ENCODE measurements around the gene CCM2L.

CCM2L gene

GRCh38 chr20:32010101-32010500, at the start of gene CCM2L:
TSS of gene CCM2L (plus strand) at chr20:32010438. CDS start at chr20:32010455, 17 bp downstream.
- DNase-seq: no peak

- DNase-seq: no peak
These were observed 47.5 kb upstream of the CCM2L start for GRCh38 chr20:31962761-31963160.

GRCh38 chr20:31963889-31964288, 46.3 kb upstream of the CCM2L start:
- DNase-seq: no peak

- no peak for DNase-seq
These were observed 43.1 kb upstream of the CCM2L start for GRCh38 chr20:31966991-31967655.

GRCh38 chr20:31967830-31968249, 42.4 kb upstream of the CCM2L start, which contains the start of gene XKR7:
TSS of gene XKR7 (plus strand) at chr20:31968151. CDS start at chr20:31968176, 25 bp downstream.
- peak in 14 of 56 donors; percentile 2 to 50 (median 20) for DNase-seq

GRCh38 chr20:31968291-31969126, 41.7 kb upstream of the CCM2L start:
- DNase-seq: peak in 48 of 56 donors; percentile 1 to 70 (median 34)

- peak in 1 of 56 donors; percentile 3 for DNase-seq
These were observed 40.2 kb upstream of the CCM2L start for GRCh38 chr20:31969991-31970390.

- DNase-seq: no peak
These were observed 37.7 kb upstream of the CCM2L start for GRCh38 chr20:31972471-31973021.

GRCh38 chr20:31974296-31974695, 35.9 kb upstream of the CCM2L start:
- no peak for DNase-seq

- no peak for DNase-seq
These were observed 35.2 kb upstream of the CCM2L start for GRCh38 chr20:31974951-31975487.

GRCh38 chr20:31975874-31976273, 34.4 kb upstream of the CCM2L start:
- no peak for DNase-seq

GRCh38 chr20:31977080-31977479, 33.2 kb upstream of the CCM2L start:
- DNase-seq: no peak

GRCh38 chr20:31979713-31980426, 30.4 kb upstream of the CCM2L start:
- DNase-seq: no peak

- DNase-seq: no peak
These were observed 28.5 kb upstream of the CCM2L start for GRCh38 chr20:31981784-31982183.

- no peak for DNase-seq
These were observed 25.2 kb upstream of the CCM2L start for GRCh38 chr20:31984981-31985471.

GRCh38 chr20:31987744-31988143, 22.5 kb upstream of the CCM2L start:
- DNase-seq: peak in 1 of 56 donors; percentile 1

GRCh38 chr20:31988430-31989015, 21.7 kb upstream of the CCM2L start:
- DNase-seq: no peak

GRCh38 chr20:31989030-31989645, 21.1 kb upstream of the CCM2L start:
- no peak for DNase-seq

GRCh38 chr20:31990641-31991338, 19.4 kb upstream of the CCM2L start:
- peak in 1 of 56 donors; percentile 5 for DNase-seq

GRCh38 chr20:31991339-31991705, 18.9 kb upstream of the CCM2L start:
- DNase-seq: no peak
